ENCODE measurements around the gene BRWD1.

- TF ChIP-seq EZH2 (IDR thresholded peaks at IDR 0.05; ENCODE audit: low read length) (no peak), CTCF (optimal IDR thresholded peaks at IDR 0.05 in 1 of 3, IDR thresholded peaks at IDR 0.05 in 1 of 3, conservative IDR thresholded peaks at IDR 0.05 in 1 of 3; ENCODE audit: extremely low read depth in 1 of 3, insufficient read depth in 2 of 3, low read length in 3 of 3) (no peak)
Observed at GRCh38 chr21:39349211-39350093, 36.0 kb upstream of the BRWD1 start.

Data from keratinocyte (primary cell).